OCI-LY7 (cell line): Measurements from ENCODE around the gene GJB2. TPM values are rescaled to one million over a fixed set of nuclear protein-coding genes. Genes with fewer than 3 reads are reported as not detected.

Source experiments
- BruUV-seq: library from RNA; stranded (reverse); fragments of 400-500 nt; replicated peaks from 2 replicates; lab custom pipeline; 2021; lab: Mats Ljungman, UMichigan
- CTCF ChIA-PET: fragments of 300-600 bp; sonication (Branson Sonifier 250); formaldehyde crosslinking; loops from one replicate; lab custom pipeline; 2022; ENCODE audit warnings: antibody characterized with exemption; ENCODE audit not compliant: unreplicated experiment; lab: Charles Lee
- POLR2A ChIA-PET: fragments of 300-600 bp; sonication (Branson Sonifier 250); formaldehyde crosslinking; loops from one replicate; lab custom pipeline; 2022; ENCODE audit warnings: antibody characterized with exemption; lab: Charles Lee
- DNase-seq: peaks from one replicate; pipeline ENCODE4 v3.0.0-alpha.2; 2015; ENCODE audit warnings: low spot score
- H2AFZ ChIP-seq: fragments of 200-600 bp; sonication (generic), shearing (Covaris generic); 2 replicates; pipeline ENCODE4 v1.6.1; 2014; ENCODE audit warnings: mild to moderate bottlenecking, antibody characterized with exemption, low read length, moderate library complexity
- H3K27ac ChIP-seq: fragments of 200-600 bp; sonication (generic); 2 replicates; pipeline ENCODE4 v1.5.1; 2014; ENCODE audit warnings: mixed run types, low read depth, mild to moderate bottlenecking, moderate library complexity, low read length, inconsistent platforms; ENCODE audit not compliant: poor library complexity, severe bottlenecking
- H3K36me3 ChIP-seq: fragments of 200-600 bp; sonication (generic); 2 replicates; pipeline ENCODE4 v1.6.1; 2014; ENCODE audit warnings: mild to moderate bottlenecking, antibody characterized with exemption, low read length, moderate library complexity, mixed read lengths; ENCODE audit not compliant: insufficient read depth
- H3K4me1 ChIP-seq: fragments of 200-600 bp; sonication (generic); 2 replicates; pipeline ENCODE4 v1.5.1; 2014; ENCODE audit warnings: mild to moderate bottlenecking, low read length; ENCODE audit not compliant: insufficient read depth, poor library complexity, severe bottlenecking
- H3K4me2 ChIP-seq: fragments of 200-600 bp; sonication (generic); 2 replicates; pipeline ENCODE4 v1.6.1; 2014; ENCODE audit warnings: mild to moderate bottlenecking, low read length
- H3K4me3 ChIP-seq: fragments of 200-600 bp; sonication (generic); 2 replicates; pipeline ENCODE4 v1.5.1; 2014; ENCODE audit warnings: mild to moderate bottlenecking, low read depth, low read length; ENCODE audit not compliant: poor library complexity, severe bottlenecking
- H3K79me2 ChIP-seq: fragments of 200-600 bp; sonication (generic); 2 replicates; pipeline ENCODE4 v1.6.1; 2016; ENCODE audit warnings: low read depth, mild to moderate bottlenecking, low read length, moderate library complexity, mixed read lengths; ENCODE audit not compliant: insufficient read depth
- H3K9me2 ChIP-seq: fragments of 200-600 bp; sonication (generic); 2 replicates; pipeline ENCODE4 v1.6.1; 2016; ENCODE audit warnings: mild to moderate bottlenecking, low read length, mixed read lengths; ENCODE audit not compliant: insufficient read depth
- H3K9me3 ChIP-seq: fragments of 200-600 bp; sonication (generic); 2 replicates; pipeline ENCODE4 v1.6.1; 2014; ENCODE audit warnings: mild to moderate bottlenecking, mixed run types, low read length, mixed read lengths
- H4K20me1 ChIP-seq: fragments of 200-600 bp; sonication (generic); 2 replicates; pipeline ENCODE4 v1.6.1; 2014; ENCODE audit warnings: mild to moderate bottlenecking, antibody characterized with exemption, low read length, moderate library complexity, mixed read lengths; ENCODE audit not compliant: insufficient read depth
- EZH2phosphoT487 ChIP-seq: fragments of 200-600 bp; sonication (generic); IDR thresholded peaks from 2 replicates; pipeline ENCODE4 v1.6.1; 2018; ENCODE audit warnings: low read depth, borderline replicate concordance, mild to moderate bottlenecking, mixed run types, antibody characterized with exemption, low read length, moderate library complexity, mixed read lengths
- intact Hi-C: fragments of 100-400 bp; cut with micrococcal nuclease; formaldehyde crosslinking; loops from one replicate; pipeline ENCODE4 v1.10.0; 2022; ENCODE audit not compliant: unreplicated experiment
- total RNA-seq, 2 experiments: library from RNA; depleted of rRNA in 1 of 2; stranded (reverse); fragments of >200 nt in 1 of 2; shearing (Covaris generic) in 1 of 2; gene quantifications; 2 replicates each; pipeline ENCODE4 v1.2.3, GENCODE V29; 2014 to 2022
- TF ChIP-seq, protein P1 (sequence below): fragments of 200-600 bp; sonication (generic); conservative IDR thresholded peaks from 2 replicates; pipeline ENCODE4 v1.5.1; 2014; ENCODE audit warnings: mild to moderate bottlenecking, antibody characterized with exemption, low read length, moderate library complexity, mixed read lengths

Gene GJB2
- total RNA-seq, 2 experiments from 2014 or later = not detected

DNA sequence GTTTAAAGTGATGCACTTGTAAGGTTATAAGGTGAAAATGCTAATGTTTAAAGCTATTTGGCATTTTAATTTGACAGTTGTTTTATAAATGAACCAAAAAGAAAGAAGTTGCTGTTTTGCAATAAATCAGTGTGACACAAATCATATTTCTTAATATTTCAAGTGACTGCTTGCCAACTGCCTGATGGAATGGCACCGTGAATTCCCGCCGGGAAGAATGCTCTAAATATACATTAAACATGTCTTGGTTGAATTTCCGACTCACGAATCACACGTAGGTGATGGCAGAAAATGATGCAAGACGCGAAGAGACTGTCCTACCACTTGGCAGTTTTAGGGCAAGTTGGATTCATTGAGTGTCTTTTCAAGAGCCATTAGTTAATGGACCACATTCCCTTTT lies 3.1 kb upstream of the GJB2 start:
- Histone ChIP-seq H3K79me2 (no peaks in the 10 kb centered on the region), H2AFZ (no peak overlapping the region), H3K4me3 (no peak overlapping the region), H3K9me3 (no peaks in the 10 kb centered on the region), H3K4me1 (no peaks in the 10 kb centered on the region), H3K36me3 (no peaks in the 10 kb centered on the region), H3K4me2 (no peak overlapping the region), H4K20me1 (no peaks in the 10 kb centered on the region), H3K27ac (no peak overlapping the region), H3K9me2 (no peaks in the 10 kb centered on the region)
- no TSS peak for BruUV-seq
- POLR2A ChIA-PET = interaction anchor here (0.6 to 1.5 kb wide), 3 partner anchors 10 to 767 kb away, joined by 4 to 6 read pairs (median 5); no protein-coding TSS in a partner anchor
- CTCF ChIA-PET = no interaction called here
- no peak for DNase-seq
- intact Hi-C loops = loop anchor here (2.0 to 10.0 kb wide), 2 partner anchors 293 to 729 kb away; no protein-coding TSS in a partner anchor
- TF ChIP-seq EZH2phosphoT487 = no peak
- TF ChIP-seq, protein P1, sequence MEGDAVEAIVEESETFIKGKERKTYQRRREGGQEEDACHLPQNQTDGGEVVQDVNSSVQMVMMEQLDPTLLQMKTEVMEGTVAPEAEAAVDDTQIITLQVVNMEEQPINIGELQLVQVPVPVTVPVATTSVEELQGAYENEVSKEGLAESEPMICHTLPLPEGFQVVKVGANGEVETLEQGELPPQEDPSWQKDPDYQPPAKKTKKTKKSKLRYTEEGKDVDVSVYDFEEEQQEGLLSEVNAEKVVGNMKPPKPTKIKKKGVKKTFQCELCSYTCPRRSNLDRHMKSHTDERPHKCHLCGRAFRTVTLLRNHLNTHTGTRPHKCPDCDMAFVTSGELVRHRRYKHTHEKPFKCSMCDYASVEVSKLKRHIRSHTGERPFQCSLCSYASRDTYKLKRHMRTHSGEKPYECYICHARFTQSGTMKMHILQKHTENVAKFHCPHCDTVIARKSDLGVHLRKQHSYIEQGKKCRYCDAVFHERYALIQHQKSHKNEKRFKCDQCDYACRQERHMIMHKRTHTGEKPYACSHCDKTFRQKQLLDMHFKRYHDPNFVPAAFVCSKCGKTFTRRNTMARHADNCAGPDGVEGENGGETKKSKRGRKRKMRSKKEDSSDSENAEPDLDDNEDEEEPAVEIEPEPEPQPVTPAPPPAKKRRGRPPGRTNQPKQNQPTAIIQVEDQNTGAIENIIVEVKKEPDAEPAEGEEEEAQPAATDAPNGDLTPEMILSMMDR = no peak

DNA sequence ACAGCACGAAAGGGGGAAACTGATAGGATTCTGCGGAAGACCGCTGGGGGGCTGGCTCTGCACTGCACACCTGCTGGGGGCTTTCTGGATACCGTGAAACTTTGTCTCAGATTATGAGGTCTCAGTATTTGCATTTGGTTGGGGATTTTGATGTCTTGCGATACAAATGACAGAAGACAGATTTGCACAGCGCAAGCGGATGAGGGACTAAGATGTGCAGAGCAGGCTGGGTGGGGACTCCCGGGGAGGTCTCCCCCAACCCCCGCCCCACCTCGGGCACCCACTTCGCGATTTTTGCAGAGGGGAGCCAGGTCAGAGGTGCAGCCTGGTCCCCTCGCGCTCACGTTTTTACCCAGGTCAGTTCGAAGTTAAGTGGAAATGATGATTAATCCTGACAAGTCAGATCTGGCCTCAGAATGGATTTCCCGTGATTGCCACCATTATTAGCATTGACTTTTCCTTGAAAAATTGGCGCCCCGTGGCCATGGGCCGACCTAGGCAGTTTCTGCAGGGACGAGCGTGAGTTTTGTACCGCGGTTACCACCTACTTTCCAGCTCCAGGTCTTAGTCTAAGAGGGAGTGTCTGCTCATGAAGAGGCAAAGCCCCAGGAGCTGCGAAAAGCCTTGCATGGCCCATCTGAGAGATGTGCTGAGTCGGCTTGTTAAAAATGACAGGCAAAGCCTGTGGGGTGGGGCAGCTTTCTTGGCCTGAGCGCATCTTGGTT lies 1.3 kb upstream of the GJB2 start:
- TF ChIP-seq, protein P1 = no peak
- TF ChIP-seq EZH2phosphoT487 = no peak
- intact Hi-C loops = loop anchor here (10.0 kb wide), 1 partner anchor 731 kb away; no protein-coding TSS in a partner anchor
- CTCF ChIA-PET = no interaction called here
- H3K4me3 ChIP-seq = no peak overlapping the region
- no peaks in the 10 kb centered on the region for H3K9me2 ChIP-seq
- no peaks in the 10 kb centered on the region for H3K9me3 ChIP-seq
- DNase-seq = no peak
- H3K4me1 ChIP-seq = no peaks in the 10 kb centered on the region
- POLR2A ChIA-PET = no interaction called here
- no peaks in the 10 kb centered on the region for H4K20me1 ChIP-seq
- BruUV-seq = no TSS peak
- no peak overlapping the region for H3K4me2 ChIP-seq
- no peaks in the 10 kb centered on the region for H3K79me2 ChIP-seq
- no peak overlapping the region for H3K27ac ChIP-seq
- no peak overlapping the region for H2AFZ ChIP-seq
- no peaks in the 10 kb centered on the region for H3K36me3 ChIP-seq
